Activated CD8-positive, alpha-beta memory T cell treated with anti-CD3 and anti-CD28 coated beads, Interleukin-2, amount 50 U/mL, for 1 hour (primary cell): ENCODE measurements around the gene CACNG7.

Experiments
- DNase-seq: peaks from one replicate; pipeline ENCODE4 v3.0.0-alpha.2; 2020; ENCODE audit errors: extremely low read depth

The CACNG7 gene

GRCh38 chr19:53983457-53984289 is 74.6 kb downstream of the CACNG7 start:
- no peak for DNase-seq

DNA sequence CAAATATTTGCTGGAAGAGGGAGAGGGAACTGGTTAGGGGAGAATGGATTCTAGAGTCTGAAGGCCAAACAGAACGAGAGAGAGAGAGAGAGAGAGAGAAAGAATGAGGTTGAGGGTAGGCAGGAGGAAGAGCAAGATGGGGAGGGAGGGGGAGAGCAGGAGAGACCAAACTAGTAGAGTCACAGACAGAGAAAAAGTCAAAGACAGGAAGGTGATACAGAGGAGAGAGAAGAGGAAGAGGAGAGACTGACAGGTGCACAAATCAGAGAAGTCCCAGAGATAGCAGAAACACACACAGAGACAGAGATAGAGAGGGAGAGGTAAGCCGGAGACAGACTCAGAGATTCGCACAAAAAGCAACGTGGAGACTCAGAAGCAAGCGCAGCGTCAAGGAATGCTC is 76.8 kb downstream of the CACNG7 start:
- DNase-seq = no peak

GRCh38 chr19:53988981-53989380 is 79.9 kb downstream of the CACNG7 start:
- DNase-seq = no peak

DNA sequence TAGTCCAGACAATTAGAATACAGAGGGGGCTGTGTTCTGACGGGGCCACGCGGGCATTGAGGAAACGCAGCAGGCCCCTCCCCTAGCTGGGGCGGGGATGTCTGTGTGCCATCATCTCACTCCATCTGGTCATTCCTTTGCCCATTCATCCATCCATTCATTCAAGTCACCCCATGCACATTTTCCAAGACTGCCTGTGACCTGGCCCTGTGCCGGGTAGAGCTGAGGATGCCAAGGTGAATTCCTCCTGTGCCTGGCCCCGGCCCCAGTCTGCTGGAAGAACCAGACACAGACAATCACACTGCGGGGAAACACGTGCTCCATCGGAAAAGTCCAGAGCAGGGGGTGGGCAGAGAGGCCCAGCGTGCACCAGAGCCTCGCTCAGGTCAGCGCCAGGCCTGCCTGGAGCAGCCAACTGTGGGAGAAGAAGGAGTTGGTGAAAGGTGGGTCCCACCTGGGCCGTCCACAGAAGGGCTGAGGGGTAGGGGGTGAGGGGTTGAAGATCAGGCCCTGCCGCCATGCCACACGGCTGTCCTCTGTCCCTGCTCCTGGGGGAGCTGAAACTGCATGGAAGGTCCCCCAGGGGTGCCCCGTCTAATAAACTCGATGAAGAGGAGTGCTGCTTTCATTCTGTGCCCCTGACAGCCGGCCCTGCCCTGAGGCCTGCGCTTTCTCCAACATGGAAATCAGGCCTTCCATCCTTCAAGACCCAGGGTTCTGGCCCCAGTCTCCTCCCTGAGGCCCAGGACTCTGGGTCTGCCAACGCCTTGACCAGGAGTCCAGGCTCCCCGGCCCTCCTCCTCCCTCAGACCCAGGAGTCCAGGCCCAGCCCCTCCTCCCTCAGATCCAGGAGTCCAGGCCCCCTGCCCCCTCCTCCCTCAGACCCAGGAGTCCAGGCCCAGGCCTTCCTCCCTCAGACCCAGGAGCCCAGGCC is 80.8 kb downstream of the CACNG7 start:
- DNase-seq = no peak

DNA sequence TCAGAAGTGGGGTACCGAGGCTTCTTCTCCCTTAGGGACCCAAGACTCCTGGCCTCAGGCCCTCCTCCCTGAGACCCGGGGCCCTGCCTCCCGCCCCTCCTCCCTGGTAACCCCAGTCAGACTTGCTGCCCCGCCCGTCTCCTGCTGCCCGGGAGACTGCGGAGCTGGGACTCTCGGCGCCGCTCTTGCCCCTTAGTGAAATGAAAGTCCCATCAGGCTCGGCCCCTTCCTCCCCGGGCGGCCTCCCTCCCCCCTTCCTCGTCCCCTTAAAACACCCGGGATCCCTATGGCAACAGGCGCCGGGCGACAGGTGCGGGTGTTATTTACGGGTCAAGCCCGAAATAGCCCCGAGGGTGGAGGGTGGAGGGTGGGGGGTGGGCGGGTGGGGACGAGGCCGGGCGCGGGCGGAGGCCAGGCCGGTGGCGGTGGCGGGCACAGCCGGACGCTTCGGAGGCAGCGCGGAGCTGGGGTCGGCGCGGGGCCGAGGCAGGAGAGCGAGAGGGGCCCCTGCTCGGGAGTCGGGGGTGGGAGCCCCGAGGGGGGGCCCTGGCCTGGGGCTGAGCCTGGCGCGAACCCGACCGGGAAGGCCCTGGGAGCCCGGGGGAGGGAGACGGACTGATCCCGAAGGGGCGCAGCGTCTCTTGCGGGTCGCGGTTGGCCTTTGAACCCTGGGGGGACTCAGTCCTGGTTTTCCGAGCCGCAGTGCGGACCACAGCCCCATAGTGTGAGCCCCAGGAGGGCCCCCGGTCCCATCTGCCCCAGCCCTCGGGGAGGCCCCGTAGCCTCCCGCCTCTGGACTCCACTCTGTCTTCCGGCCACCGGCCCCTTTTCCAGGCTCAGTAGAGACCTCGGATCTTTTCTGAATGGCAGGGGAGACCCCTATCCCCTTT is 82.4 kb downstream of the CACNG7 start, which contains the start of gene CACNG6:
CACNG6 (plus strand) TSS at position 414 of the 890 bp plus-strand sequence. CDS start 1,241 bp downstream, outside the sequence.
- DNase-seq = no peak

DNA sequence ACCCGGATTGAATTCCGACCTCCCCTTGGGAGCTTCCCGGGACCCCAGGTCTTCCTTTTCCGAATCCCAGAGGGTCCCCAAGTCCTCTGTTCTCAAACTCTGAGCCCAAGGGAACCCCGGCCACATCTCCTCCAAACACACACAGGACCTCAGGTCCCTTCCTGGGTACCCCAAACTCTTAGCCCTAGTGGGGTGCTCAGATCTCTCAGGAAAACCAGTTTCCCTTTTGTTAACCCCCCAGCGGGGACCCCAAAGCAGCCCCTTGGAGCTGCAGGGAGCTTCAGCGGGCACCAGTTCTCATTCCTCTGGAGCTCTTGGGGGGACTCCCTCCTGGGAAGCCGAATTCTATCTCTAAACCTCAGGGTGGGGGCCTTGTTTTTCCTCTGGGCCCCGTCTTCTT is 83.1 kb downstream of the CACNG7 start:
- no peak for DNase-seq

DNA sequence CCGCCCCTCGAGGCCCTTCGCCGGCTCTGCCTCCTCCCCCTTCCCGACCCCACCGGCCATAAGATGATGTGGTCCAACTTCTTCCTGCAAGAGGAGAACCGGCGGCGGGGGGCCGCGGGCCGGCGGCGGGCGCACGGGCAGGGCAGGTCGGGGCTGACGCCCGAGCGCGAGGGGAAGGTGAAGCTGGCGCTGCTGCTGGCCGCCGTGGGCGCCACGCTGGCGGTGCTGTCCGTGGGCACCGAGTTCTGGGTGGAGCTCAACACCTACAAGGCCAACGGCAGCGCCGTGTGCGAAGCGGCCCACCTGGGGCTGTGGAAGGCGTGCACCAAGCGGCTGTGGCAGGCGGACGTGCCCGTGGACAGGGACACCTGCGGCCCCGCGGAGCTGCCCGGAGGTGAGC is 83.7 kb downstream of the CACNG7 start:
- DNase-seq = no peak

GRCh38 chr19:53993448-53993847 is 84.4 kb downstream of the CACNG7 start:
- DNase-seq = no peak
